ENCODE measurements around the gene NFKBIA.

- no peak for TF ChIP-seq CTCF (IDR thresholded peaks at IDR 0.05)
- no peak for TF ChIP-seq POLR2A (IDR thresholded peaks at IDR 0.05)
These were observed 16.6 kb downstream of the NFKBIA start for GRCh38 chr14:35387713-35388579.

All from heart left ventricle (tissue), 13 donors.